Trophoblast cell (in vitro differentiated cells and primary cell): Measurements from ENCODE around the gene ZNF274.

Source experiments
- DNase-seq, 2 donors: peaks; one replicate each; pipeline ENCODE4 v3.0.0-alpha.2; 2016
- H2AFZ ChIP-seq: 2 replicates; pipeline ENCODE4 v1.6.1; 2013; ENCODE audit warnings: low read length, moderate library complexity, mild to moderate bottlenecking; ENCODE audit not compliant: insufficient read depth, poor library complexity
- H2AK5ac ChIP-seq: 2 replicates; pipeline ENCODE4 v1.6.1; 2013; ENCODE audit warnings: mild to moderate bottlenecking, low read length
- H2BK120ac ChIP-seq: 2 replicates; pipeline ENCODE4 v1.6.1; 2013; ENCODE audit warnings: low read length, mild to moderate bottlenecking, moderate library complexity; ENCODE audit not compliant: insufficient read depth, poor library complexity
- H2BK12ac ChIP-seq: 2 replicates; pipeline ENCODE4 v1.6.1; 2013; ENCODE audit warnings: mild to moderate bottlenecking, low read length, moderate library complexity
- H2BK5ac ChIP-seq: 2 replicates; pipeline ENCODE4 v1.6.1; 2013; ENCODE audit warnings: low read length, low read depth, moderate library complexity, mild to moderate bottlenecking; ENCODE audit not compliant: poor library complexity
- H3K14ac ChIP-seq: 2 replicates; pipeline ENCODE4 v1.6.1; 2013; ENCODE audit warnings: mild to moderate bottlenecking, low read length
- H3K18ac ChIP-seq: 2 replicates; pipeline ENCODE4 v1.6.1; 2013; ENCODE audit warnings: mild to moderate bottlenecking, low read length
- H3K23ac ChIP-seq: 2 replicates; pipeline ENCODE4 v1.6.1; 2013; ENCODE audit warnings: low read length
- H3K27ac ChIP-seq: 2 replicates; pipeline ENCODE4 v1.5.1; 2013; ENCODE audit warnings: low read depth, mild to moderate bottlenecking, inconsistent platforms, low read length, moderate library complexity
- H3K27me3 ChIP-seq: 2 replicates; pipeline ENCODE4 v1.6.1; 2013; ENCODE audit warnings: inconsistent platforms, mild to moderate bottlenecking, low read length, moderate library complexity; ENCODE audit not compliant: insufficient read depth
- H3K36me3 ChIP-seq, 2 experiments: 1 replicate in 1 of 2; 2 replicates in 1 of 2; pipeline ENCODE4 v1.6.1; 2013; ENCODE audit warnings: low read length in 2 of 2, mild to moderate bottlenecking in 2 of 2, moderate library complexity in 1 of 2; ENCODE audit not compliant: insufficient read depth in 2 of 2, control insufficient read depth in 1 of 2
- H3K4ac ChIP-seq: 2 replicates; pipeline ENCODE4 v1.6.1; 2013; ENCODE audit warnings: low read depth, mild to moderate bottlenecking, low read length, moderate library complexity
- H3K4me1 ChIP-seq, 2 experiments: 1 replicate in 1 of 2; 2 replicates in 1 of 2; pipeline ENCODE4 v1.6.1; 2013; ENCODE audit warnings: low read length in 2 of 2, mild to moderate bottlenecking in 2 of 2, moderate library complexity in 1 of 2; ENCODE audit not compliant: insufficient read depth in 2 of 2, control insufficient read depth in 1 of 2
- H3K4me2 ChIP-seq: 2 replicates; pipeline ENCODE4 v1.6.1; 2013; ENCODE audit warnings: inconsistent platforms, mild to moderate bottlenecking, low read length, moderate library complexity
- H3K4me3 ChIP-seq: 2 replicates; pipeline ENCODE4 v1.5.1; 2013; ENCODE audit warnings: mild to moderate bottlenecking, low read depth, low read length, inconsistent platforms
- H3K79me1 ChIP-seq: one replicate; pipeline ENCODE4 v1.6.1; 2013; ENCODE audit warnings: low read length
- H3K79me2 ChIP-seq: 2 replicates; pipeline ENCODE4 v1.6.1; 2013; ENCODE audit warnings: low read length, mild to moderate bottlenecking; ENCODE audit not compliant: control insufficient read depth, insufficient read depth, poor library complexity
- H3K9ac ChIP-seq: 2 replicates; pipeline ENCODE4 v1.6.1; 2013; ENCODE audit warnings: mild to moderate bottlenecking, low read length
- H3K9me3 ChIP-seq: 2 replicates; pipeline ENCODE4 v1.6.1; 2013; ENCODE audit warnings: low read depth, mild to moderate bottlenecking, control low read depth, inconsistent platforms, low read length; ENCODE audit not compliant: insufficient read depth
- H4K12ac ChIP-seq: 2 replicates; pipeline ENCODE4 v1.6.1; 2013; ENCODE audit warnings: low read depth, mild to moderate bottlenecking, low read length, moderate library complexity
- H4K8ac ChIP-seq: 2 replicates; pipeline ENCODE4 v1.6.1; 2013; ENCODE audit warnings: low read depth, mild to moderate bottlenecking, low read length, moderate library complexity
- H4K91ac ChIP-seq: one replicate; pipeline ENCODE4 v1.6.1; 2013; ENCODE audit warnings: low read depth, mild to moderate bottlenecking, low read length, moderate library complexity
- WGBS: extraction: QIAGEN DNeasy Blood & Tissue Kit; methylation state at CpG from one replicate; pipeline ENCODE4 v1.1.7; 2013; ENCODE audit warnings: missing lambda C conversion rate; ENCODE audit not compliant: insufficient read length, insufficient coverage; ENCODE audit errors: extremely low coverage; 5-methylcytosine and 5-hydroxymethylcytosine counted together

ZNF274 gene

GRCh38 chr19:58261600-58261967 is 78.7 kb downstream of the ZNF274 start:
- Histone ChIP-seq H2BK5ac (no peak overlapping the region), H3K79me2 (no peaks in the 10 kb centered on the region), H3K27ac (no peak overlapping the region), H3K9ac (no peak overlapping the region), H3K4me2 (no peak overlapping the region), H2BK120ac (no peak overlapping the region), H4K91ac (no peak overlapping the region), H3K4me3 (no peak overlapping the region), H3K27me3 (no peaks in the 10 kb centered on the region), H3K9me3 (peaks cover 79% of the 10 kb centered on the region), H3K4ac (no peak overlapping the region), H2AFZ (no peak overlapping the region), H4K8ac (no peak overlapping the region), H4K12ac (no peak overlapping the region), H3K36me3 (peaks cover 59 to 83% of the 10 kb centered on the region in 2 experiments), H2AK5ac (no peak overlapping the region), H3K4me1 (no peaks in the 10 kb centered on the region), H2BK12ac (no peak overlapping the region), H3K23ac (no peak overlapping the region), H3K79me1 (no peaks in the 10 kb centered on the region), H3K18ac (no peak overlapping the region), H3K14ac (no peak overlapping the region)
- WGBS = no CpG with 5 or more reads among the region's 3 CpGs
- no peak for DNase-seq

DNA sequence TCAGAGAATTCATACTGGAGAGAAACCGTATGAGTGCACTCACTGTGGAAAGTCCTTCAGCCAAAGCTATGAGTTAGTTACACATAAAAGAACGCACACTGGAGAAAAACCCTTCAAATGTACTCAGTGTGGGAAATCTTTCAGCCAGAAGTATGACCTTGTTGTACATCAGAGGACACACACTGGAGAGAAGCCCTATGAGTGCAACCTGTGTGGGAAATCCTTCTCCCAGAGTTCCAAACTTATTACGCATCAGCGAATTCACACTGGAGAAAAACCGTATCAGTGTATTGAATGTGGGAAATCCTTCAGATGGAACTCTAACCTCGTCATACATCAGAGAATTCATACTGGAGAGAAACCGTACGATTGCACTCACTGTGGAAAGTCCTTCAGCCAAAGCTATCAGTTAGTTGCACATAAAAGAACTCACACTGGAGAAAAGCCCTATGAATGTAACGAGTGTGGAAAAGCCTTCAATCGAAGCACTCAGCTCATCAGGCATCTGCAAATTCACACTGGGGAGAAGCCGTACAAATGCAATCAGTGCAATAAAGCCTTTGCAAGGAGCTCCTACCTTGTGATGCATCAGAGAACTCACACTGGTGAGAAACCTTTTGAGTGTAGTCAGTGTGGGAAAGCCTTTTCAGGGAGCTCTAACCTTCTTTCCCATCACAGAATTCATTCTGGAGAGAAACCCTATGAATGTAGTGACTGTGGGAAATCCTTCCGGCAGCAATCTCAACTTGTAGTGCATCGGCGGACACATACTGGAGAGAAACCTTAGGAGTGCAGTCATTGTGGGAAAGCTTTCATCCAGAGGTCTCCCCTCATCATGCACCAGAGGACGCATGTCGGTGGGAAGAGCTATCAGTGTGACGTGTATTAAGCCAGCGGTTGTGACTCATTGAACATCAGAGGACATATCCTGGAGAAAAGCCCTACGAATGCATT is 79.4 kb downstream of the ZNF274 start:
- Histone ChIP-seq H2BK120ac (no peak overlapping the region), H3K4me1 (no peaks in the 10 kb centered on the region), H3K14ac (no peak overlapping the region), H2BK12ac (no peak overlapping the region), H3K18ac (no peak overlapping the region), H3K79me2 (no peaks in the 10 kb centered on the region), H3K27me3 (no peaks in the 10 kb centered on the region), H3K27ac (no peak overlapping the region), H3K4me2 (no peak overlapping the region), H4K12ac (no peak overlapping the region), H3K36me3 (peaks cover 59 to 79% of the 10 kb centered on the region in 2 experiments), H3K4me3 (no peak overlapping the region), H3K23ac (no peak overlapping the region), H3K9ac (no peak overlapping the region), H2AFZ (no peak overlapping the region), H4K8ac (no peak overlapping the region), H4K91ac (no peak overlapping the region), H2BK5ac (no peak overlapping the region), H2AK5ac (no peak overlapping the region), H3K9me3 (peaks cover 81% of the 10 kb centered on the region), H3K79me1 (no peaks in the 10 kb centered on the region), H3K4ac (no peak overlapping the region)
- DNase-seq = no peak
- WGBS = no CpG with 5 or more reads among the region's 19 CpGs

GRCh38 chr19:58262922-58263296 is 80.0 kb downstream of the ZNF274 start:
- no peak overlapping the region for H3K4me2 ChIP-seq
- H3K4me1 ChIP-seq = no peaks in the 10 kb centered on the region
- no peak overlapping the region for H2BK5ac ChIP-seq
- no peak overlapping the region for H3K4me3 ChIP-seq
- H2AFZ ChIP-seq = no peak overlapping the region
- no peak overlapping the region for H3K9ac ChIP-seq
- H4K12ac ChIP-seq = no peak overlapping the region
- H3K27me3 ChIP-seq = no peaks in the 10 kb centered on the region
- no peak overlapping the region for H4K91ac ChIP-seq
- H3K18ac ChIP-seq = no peak overlapping the region
- WGBS = no CpG with 5 or more reads among the region's 7 CpGs
- H3K14ac ChIP-seq = no peak overlapping the region
- no peak overlapping the region for H3K4ac ChIP-seq
- no peaks in the 10 kb centered on the region for H3K79me1 ChIP-seq
- H4K8ac ChIP-seq = no peak overlapping the region
- no peak overlapping the region for H2BK120ac ChIP-seq
- H2AK5ac ChIP-seq = no peak overlapping the region
- peaks cover 78% of the 10 kb centered on the region for H3K9me3 ChIP-seq
- no peak overlapping the region for H3K23ac ChIP-seq
- peaks cover 57 to 72% of the 10 kb centered on the region in 2 experiments for H3K36me3 ChIP-seq
- no peak overlapping the region for H2BK12ac ChIP-seq
- no peaks in the 10 kb centered on the region for H3K79me2 ChIP-seq
- no peak for DNase-seq
- no peak overlapping the region for H3K27ac ChIP-seq
